HCEC 1CT (cell line): ENCODE measurements around the gene PAOX.
"Not testable (repeated sequence)": the region's sequence is repeated elsewhere in the genome, so short reads cannot be mapped to it uniquely, and the experiment has no call there.

Experiments
- DNase-seq: peaks from one replicate; pipeline ENCODE4 v3.0.0-alpha.2; 2017

Gene PAOX

DNA sequence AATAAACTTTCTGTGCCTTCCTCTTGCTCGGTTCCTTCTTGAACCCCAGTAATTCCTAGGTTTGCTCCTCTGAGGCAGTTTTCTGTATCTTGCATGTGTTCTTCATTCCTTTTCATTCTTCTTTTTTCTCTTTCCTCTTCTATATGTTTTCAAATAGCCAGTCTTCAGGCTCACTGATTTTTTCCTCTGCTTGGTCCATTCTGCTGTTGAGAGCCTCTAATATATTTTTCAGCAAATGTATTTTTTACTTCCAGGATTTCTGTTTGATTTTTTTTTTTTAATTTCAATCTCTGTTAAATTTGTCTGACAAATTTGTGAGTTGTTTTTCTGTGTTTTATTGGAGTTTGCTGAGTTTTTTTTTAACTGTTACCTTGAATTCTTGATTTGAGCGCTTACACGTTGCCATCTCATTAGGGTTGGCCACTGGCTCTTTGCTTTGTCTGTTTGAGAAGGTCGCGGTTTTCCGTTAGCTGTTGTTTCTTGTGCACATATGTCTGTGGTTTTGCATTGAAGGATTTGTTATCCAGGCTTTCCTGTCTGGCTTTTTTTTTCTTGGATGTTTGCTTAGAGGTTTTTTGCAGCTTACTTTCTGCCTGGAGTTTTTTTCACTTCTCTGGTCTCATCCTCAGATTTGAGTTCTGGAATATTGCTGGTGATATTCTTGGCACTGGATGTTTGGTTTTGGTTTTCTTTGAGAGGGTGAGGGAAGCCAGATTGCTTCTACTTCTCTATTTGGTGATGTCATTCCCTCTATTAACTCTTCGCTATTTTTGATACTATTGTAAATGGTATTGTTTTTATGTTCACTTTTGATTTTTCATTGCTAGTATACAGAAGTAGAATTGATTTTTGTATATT, 32.7 kb downstream of the PAOX start:
- no peak for DNase-seq

DNA sequence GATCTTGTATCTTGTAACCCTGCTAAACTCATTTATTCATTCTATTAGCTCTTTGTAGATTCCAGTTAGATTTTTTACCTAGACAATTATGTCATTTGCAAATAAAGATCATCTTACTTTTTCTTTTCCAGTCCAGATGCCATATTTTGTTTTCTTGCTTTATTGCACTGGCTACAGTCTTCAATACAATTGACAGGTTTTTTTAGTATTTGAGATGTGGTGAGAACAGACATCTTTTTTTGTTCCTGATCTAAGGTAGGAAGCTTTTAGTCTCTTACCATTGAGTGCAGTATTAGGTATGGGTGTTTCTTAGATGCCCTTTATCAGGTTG, 33.3 kb downstream of the PAOX start:
- DNase-seq = no peak

DNA sequence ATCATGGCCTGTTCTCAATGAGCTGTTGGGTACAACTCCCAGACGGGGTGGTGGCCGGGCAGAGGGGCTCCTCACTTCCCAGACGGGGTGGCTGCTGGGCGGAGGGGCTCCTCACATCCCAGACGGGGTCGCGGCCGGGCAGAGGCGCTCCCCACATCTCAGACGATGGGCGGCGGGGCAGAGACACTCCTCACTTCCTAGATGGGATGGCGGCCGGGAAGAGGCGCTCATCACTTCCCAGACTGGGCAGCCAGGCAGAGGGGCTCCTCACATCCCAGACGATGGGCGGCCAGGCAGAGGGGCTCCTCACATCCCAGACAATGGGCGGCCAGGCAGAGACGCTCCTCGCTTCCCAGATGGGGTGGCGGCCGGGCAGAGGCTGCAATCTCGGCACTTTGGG, 35.3 kb downstream of the PAOX start:
- not testable (repeated sequence) for DNase-seq

GRCh38 chr10:133415752-133416151, 36.7 kb downstream of the PAOX start:
- no peak for DNase-seq

GRCh38 chr10:133418289-133418993, 39.4 kb downstream of the PAOX start:
- DNase-seq = no peak

DNA sequence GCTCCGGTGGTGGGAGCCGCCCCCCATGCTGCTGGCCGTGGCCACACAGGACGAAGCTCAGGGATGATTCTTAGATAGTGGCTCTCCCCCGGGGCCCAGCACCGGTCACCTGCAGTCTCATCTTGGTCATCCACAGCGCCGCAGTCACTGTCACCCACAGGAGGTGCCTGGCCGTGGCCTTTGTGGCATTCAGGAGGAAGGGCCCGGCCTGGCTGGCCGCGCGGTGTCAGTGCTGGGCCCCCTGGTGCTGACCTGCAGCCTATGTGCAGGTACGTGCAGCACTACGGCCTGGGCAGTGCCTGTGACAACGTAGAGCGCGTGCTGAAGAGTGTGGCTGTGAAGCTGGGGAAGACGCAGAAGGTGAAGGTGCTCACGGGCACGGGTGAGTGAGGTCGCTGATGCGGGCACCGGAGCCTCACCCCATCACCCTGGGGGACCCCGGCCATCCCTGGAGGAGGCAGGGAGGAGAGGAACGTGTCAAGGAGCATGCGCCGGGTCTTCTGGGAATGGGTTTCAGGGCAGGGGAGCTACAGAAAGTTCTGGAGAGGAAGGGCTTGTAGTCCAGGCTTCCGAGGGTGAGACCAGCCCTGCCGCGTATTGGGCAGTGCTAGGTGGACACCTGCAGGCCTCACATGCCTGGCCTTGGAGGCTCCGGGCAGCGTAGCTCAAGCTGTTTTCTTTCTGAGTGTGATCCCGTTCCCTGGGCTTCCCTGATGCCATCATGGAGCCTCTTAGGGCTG, 40.3 kb downstream of the PAOX start:
- no peak for DNase-seq

- DNase-seq = no peak
Measured at GRCh38 chr10:133420028-133420427, 41.0 kb downstream of the PAOX start.

- DNase-seq = no peak
Measured at GRCh38 chr10:133420579-133420978, 41.5 kb downstream of the PAOX start.

DNA sequence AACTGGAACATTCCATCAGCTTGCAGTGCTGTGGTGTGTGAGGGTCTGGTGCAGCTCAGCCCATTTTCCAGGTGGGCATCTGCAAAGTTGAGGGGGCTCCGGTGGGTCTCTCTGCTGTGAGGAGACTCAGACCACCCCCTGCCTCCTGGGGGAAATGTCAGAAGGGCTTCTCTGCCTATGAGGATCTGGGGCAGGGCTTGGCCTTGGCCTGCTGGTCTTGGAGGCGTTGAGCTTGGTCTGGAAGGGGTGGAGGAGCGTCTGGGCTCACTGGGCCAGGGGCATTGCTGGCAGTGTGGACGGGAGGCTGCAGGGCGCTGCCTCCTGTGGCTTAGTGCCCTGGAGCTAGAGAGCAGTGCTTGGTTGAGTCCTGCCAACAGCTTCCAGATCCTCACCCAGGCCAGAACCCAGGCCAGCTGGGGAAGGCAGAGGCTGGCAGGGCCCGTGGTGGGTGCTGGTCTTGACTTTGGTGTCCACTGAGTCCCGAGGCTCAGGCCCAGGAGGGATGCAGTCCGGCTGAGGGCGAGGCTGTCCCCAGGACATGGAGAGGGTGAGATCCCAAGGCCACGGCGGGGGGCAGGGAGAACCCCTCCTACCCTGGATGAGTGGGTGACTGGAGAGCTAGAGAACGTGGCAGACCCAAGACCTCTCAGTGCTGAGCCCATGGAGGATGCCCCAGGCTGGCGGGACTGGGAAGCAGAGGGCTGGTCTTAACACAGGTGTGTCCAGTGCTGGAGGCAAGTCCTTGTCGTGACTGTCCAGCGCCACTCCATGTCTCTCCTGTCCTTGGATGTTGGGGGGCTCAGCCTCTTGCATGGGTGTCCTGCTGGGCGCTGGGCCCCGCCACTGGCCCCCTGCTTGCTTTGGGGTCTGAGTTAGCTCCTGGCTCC, 42.5 kb downstream of the PAOX start:
- DNase-seq = no peak

DNA sequence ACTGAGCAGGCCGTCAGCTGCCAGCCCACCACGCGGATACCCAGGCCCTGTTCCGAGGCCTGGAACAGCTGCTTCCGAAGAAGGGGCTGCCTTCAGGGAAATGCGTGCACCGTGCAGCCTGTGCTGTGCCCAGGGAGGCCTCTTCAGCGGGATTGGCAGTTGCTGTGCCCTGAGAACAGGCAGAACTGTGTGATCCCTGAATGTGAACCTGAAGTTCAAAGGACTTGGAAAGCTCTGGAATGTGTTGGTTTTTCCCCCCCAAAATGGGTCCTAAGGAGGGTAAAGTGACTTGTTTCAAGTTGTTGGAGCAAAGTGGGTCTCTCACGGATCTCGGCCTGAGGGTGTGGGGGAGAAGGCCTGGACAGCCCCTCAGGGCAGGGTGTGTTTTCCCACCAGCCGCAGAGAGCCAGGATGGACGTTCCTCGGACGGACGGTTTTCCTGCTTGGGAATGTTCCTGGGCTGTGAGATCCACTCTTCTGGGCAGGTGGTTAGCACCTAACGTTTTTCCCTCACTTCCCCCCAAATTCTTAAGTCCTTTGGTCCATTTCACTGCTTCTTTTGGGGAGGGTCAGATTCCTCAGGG, 43.3 kb downstream of the PAOX start:
- no peak for DNase-seq

DNA sequence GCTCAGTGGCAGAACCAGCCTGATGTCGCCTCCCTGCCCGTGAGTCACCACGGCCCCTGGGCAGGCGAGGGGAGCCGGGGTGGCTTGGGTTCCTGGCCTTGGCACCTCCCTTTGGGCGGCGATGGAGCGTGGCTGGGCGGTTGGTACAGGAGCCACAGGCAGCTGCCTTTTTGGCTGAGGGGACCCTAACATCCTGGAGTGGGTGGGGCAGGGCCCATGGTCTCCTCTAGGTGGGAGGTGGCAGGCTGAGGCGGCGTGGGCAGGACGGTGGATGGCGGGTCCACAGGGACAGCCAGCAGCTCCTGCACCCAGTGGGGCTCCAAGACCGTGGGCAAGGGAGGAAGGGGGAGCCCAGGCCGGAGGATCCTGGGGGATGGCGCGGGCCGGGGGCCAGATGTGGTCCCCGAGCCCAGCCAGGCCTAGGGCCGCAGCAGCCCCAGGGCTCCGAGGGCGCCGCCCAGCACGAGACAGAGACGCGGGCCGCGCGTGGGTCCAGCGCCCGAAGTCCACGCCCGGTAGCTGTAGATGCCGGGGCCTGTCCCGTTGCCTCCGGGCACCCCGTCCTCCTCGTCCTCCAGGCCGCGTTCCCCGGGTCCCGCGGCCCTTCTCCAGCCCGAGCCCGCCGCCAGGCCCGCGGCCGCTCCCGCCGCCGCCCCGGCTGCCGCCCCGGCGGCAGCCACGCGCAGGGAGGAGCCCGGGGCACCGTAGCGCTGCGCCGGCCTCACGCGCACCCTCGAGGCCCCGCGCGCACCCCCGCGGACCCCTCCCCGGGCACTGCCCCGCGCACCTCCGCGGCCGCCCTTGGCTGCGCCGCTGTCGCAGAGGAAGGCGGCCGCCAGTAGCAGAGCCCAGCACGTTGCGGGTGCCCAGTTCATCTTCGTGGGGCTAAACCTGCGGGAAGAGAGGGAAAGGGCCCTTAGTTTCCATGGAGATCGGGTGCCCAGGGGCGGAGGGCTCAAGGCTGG, 44.0 kb downstream of the PAOX start:
- no peak for DNase-seq

DNA sequence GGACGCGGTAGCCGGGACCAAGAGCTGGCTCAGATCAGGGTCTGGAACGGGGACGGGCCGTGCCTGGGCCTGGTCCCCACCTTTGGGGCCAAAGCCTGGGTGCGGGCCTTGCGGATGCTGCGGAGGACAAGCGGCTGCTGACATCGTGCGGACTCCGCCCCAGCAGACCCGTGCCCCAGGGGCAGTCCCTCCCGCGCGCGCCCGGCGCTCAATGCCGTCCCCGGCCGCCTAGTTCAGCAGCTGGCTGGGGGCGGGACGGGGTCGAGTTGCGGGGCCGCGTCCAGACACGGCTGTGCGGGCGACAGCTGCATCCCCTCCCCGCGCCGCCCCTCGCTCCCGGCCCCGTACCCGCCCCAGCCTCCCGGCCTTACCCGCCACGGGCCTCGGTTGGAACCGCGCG, 45.0 kb downstream of the PAOX start:
- not testable (repeated sequence) for DNase-seq

DNA sequence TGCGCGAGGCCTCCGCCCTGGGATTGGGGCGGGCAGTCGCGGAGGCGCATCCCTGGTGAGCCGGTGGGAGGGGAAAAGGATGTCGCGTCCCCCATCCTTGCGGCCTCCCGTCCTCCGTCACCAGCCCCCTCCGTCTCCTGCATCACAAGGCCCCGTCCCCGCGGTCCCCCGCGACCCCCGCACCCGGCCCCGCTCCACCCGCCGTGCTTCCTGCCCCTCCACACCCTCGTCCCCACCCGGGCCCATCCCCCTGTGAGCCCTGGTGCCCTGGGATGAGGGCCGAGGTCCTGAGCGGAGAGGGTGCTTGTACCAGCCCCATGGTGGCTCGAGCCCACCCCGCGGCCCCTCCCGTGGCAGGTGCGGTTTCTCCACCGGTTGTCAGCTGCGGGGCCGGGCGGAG, 45.5 kb downstream of the PAOX start, which contains the start of gene SPRN:
TSS of gene SPRN (minus strand) at position 25 of the 400 bp plus-strand sequence. CDS start 944 bp downstream, outside the sequence.
- not testable (repeated sequence) for DNase-seq

- DNase-seq = not testable (repeated sequence)
Measured at GRCh38 chr10:133429571-133429970, 50.5 kb downstream of the PAOX start.

- not testable (repeated sequence) for DNase-seq
Measured at GRCh38 chr10:133431888-133432613, 53.0 kb downstream of the PAOX start.

DNA sequence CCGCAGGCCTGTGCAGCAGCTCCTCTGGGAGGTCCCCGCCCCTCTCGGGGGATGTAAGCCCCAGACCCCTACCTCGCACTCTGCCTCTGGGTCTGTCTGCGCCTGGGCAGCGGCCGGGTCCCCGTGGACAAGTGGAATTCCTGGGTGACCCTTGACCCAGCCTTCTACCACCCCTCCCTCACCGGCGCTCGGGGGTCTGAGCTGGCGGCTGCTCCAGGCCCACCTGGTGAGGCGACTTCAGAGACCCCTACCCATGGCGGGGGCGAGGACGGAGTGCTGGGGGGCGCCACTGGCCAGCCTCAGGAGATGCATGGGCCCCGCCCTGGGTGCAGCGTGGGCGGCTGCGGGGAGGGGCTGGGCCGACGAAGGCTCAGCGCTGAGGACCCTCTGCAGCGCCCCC, 53.7 kb downstream of the PAOX start:
- not testable (repeated sequence) for DNase-seq

DNA sequence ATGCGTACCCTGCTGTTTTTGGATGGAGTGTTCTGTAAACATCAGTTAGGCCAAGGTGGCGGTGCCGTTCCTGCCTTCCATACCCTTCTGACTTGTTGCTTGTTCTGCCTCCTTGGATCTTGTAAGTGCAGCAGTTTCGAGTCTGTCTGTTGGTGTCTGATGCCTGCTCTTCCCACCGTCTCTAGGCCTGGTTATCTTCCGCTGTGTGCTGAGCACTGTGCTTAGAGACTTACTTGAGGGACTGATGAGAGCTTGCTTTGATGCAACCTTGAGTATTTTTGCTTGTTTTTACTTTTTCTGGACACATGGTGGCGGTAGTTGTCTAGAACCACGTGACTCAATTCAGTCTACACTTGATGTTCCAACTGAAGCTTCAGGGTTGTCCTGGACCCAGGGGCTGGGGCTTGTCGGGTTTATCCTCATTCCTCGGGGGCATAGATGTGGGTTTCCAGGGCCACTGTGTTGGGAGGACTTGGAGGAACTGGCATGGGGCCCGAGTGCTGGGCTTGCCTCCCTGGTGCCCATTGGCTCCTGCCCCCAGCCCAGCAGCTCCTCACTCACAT, 59.7 kb downstream of the PAOX start:
- peak; percentile 26 for DNase-seq

GRCh38 chr10:133439517-133440461, 60.7 kb downstream of the PAOX start:
- no peak for DNase-seq
